NCI-H2171 (cell line): Measurements from ENCODE around the gene RDX.
"Not testable (repeated sequence)": the region's sequence is repeated elsewhere in the genome, so short reads cannot be mapped to it uniquely, and the experiment has no call there.

Experiments used
- DNase-seq: peaks from one replicate; lab custom pipeline; 2025; lab: John Stamatoyannopoulos, UW

RDX gene

GRCh38 chr11:110269996-110270395 lies 26.4 kb downstream of the RDX start:
- no peak for DNase-seq

DNA sequence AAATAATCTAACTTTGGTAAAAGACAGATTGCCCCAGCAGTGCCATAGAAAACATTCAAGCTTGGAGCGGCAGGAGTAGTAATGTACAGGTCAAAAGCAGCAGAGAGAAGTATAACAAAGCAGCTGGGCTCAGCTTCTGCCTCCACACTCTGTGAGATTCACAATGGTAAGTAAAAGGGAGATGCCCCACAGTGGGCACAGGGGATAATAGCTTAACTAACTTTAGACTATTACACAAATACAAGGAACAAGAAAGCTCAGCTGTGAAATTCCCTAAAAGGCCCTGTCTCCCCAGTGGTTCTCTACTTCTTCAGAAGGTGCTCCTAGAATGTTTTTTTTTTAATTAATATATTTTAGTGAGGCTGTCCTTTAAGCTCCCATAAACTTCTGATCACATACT lies 28.0 kb downstream of the RDX start:
- DNase-seq = no peak

GRCh38 chr11:110262072-110262403 lies 34.4 kb downstream of the RDX start:
- DNase-seq = no peak

- DNase-seq = no peak
Observed at GRCh38 chr11:110261195-110262071, 35.0 kb downstream of the RDX start.

DNA sequence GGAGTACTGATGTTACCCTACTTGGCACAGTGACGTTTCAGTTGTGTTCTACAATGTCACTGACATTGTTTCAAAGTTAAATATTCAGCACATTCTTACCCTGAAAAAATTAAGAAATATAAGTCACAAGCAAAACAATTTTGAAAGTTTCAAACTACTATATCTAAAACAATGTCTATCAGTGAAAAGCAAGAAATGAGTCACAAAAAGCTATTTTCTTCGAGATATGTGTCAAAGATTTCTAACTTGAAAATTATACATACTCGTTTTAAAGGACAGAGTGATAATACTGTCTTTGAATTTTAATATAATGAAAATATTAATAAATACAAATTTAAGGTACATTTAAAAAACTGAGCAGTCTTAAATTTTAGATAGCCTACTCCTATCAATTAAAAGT lies 42.9 kb downstream of the RDX start:
- DNase-seq = no peak

GRCh38 chr11:110251836-110252235 lies 44.6 kb downstream of the RDX start:
- no peak for DNase-seq

DNA sequence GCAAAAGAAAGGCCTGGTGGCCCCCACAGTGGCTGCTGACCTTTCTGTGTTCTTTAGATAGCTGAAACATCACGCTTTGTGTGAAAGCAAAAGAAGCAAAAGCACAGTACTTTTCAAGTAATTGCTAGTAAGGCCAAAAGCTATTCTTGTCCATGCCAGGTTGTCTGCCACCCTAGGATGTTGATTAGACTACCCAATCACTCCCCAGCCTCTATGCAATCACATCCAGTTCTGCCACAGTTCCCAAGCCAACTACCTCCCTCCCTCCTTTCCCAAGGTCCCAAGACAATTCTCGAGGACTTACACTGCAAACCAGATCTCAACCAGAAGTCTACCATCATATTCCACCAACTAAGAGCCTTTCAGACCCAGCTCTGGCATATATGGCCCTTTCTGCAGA lies 46.2 kb downstream of the RDX start:
- DNase-seq = no peak

- no peak for DNase-seq
Observed at GRCh38 chr11:110249766-110250165, 46.6 kb downstream of the RDX start.

DNA sequence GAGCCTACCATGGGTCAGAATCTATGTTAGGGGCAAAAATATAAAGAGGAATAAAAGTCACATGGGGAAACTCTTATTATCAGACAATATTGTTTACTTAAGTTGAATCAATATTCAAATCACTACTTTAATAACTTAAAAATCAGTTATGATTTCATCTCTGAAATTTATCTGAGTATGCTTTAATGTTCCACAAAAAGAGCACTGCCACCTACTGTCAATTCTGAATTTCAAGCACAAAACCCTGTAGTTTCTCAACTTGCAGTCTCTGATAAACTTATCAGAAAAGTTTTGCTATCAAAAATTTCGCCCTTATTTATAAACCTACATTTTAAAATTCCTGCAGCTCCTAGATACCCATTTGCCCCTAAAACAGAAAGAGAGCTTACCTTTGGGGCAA lies 47.3 kb downstream of the RDX start:
- DNase-seq = no peak

DNA sequence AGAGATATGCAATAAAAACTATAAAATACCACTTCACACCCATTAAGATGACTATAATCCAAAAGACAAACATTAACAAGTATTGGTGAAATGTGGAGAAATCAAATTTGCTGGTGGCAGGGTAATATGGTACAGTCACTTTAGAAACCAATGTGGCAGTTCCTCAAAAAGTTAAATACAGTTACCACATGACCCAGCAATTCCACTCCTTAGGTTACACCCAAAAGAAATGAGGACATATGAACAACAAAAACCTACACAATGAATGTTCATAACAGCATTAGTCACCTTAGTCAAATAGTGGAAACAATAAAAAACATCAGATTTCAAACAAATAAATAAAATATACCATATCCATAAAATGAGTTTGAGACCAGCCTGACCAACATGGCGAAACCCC lies 52.6 kb downstream of the RDX start:
- DNase-seq = no peak

GRCh38 chr11:110242746-110243145 lies 53.7 kb downstream of the RDX start:
- no peak for DNase-seq

DNA sequence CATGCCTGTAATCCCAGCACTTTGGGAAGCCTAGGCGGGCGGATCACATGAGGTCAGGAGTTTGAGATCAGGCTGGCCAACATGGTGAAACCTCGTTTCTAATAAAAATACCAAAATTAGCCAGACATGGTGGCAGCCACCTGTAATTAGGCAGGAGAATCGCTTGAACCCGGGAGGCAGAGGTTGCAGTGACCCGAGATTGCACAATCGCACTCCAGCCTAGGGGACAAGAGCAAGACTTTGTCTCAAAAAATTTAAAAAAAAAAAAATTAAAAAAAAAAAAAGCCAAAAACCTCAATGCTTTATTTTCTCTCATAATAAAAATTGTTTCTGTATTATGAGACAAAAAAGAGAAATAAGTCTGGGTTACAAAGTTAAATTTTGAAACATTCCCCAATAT lies 54.2 kb downstream of the RDX start:
- DNase-seq = no peak

- no peak for DNase-seq
Observed at GRCh38 chr11:110235966-110236365, 60.4 kb downstream of the RDX start.

GRCh38 chr11:110230377-110230776 lies 66.0 kb downstream of the RDX start:
- no peak for DNase-seq

DNA sequence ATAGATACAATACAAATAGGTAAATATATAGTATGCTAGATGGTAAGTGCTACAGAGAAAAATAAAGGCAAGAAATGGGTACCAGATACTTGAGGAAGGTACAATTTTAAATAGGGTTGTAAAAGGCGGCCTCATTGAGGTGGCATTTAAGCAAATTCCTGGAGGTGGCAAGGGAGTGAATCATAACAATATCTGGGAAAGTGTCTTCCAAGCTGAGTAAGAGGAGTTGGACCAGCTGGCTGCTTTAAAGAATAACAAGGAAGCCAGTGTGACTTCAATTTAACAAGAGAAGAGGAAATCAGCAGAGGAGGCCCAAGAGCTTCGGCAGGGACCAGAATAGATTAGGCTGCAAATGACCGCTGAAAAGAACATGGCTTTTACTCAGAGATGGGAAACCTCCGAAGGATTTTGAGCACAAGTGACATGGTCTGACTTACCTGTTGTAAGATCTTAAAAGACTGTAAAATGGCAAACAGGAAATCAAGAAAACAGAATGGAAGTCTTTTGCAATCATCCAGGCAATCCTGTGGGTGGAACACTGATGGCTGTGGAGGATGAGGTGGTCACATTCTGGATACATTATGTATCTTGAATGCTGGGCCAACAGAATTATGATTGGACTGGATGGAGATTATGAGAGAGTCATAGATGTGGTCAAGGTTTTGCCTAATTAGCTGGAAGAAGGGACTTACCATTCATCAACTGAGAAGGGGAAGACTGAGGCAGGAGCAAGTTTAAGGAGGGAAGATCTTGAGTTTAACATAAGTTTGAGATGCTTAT lies 77.2 kb downstream of the RDX start:
- DNase-seq = no peak

DNA sequence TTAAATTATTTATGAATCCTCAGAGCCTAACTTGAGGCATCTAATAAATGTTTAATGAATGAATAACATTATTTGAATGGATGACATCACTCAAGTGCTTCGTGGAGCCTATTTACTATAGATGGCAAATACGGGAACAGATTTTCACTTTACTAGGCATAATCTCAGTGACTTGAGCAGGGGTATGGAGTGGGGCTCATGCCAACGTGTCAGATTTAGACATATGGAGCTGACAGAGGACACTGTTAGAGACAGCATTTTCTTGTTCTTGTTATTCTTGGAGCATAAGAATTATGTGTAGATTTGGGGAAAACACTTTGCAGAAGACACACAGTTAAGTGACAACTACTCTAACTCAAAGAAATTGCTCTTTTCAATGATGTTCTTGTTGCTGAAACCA lies 78.5 kb downstream of the RDX start:
- DNase-seq = no peak

- no peak for DNase-seq
Observed at GRCh38 chr11:110217223-110217877, 79.1 kb downstream of the RDX start.

- not testable (repeated sequence) for DNase-seq
Observed at GRCh38 chr11:110209313-110209694, 87.1 kb downstream of the RDX start.

- DNase-seq = not testable (repeated sequence)
Observed at GRCh38 chr11:110208678-110209312, 87.6 kb downstream of the RDX start.

- DNase-seq = no peak
Observed at GRCh38 chr11:110207123-110207522, 89.3 kb downstream of the RDX start.

DNA sequence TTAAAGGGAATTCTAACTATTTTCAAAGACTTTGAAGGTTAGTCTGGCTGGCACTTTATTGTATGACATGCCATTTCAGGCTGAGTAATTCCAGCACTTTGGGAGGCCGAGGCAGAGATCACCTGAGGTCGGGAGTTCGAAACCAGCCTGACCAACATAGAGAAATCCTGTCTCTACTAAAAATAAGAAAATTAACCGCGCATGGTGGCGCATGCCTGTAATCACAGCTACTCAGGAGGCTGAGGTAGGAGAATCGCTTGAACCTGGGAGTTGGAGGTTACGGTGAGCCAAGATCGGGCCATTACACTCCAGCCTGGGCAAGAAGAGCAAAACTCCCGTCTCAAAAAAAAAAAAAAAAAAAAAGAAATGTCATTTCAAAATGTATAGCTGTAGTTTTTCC lies 95.6 kb downstream of the RDX start:
- no peak for DNase-seq

DNA sequence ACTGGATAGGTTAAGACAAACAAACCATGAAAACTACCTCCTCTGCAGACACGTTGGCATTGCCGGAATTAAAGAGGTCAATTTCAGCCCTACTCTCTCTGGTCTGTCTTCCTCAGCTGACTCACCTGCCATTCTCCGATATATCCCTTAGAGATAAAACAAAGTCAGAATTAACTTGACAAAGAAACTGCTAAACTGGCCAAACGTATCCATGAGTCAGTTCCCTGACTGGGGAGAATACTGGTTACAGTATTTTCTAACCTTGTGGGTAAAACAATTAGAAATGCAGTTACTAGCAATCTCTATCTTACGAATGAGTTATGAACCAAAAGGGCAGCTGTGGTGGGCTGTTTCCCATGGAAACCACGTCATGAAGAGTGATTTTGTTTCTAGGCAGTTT lies 96.2 kb downstream of the RDX start:
- DNase-seq = no peak
